ENCODE data around the gene GADL1.

GADL1 gene

GRCh38 chr3:30711151-30711550, 183.3 kb downstream of the GADL1 start:
- Histone ChIP-seq H3K4me1 (ENCODE audit: control insufficient read depth, insufficient read depth, low read length) (no peaks in the 10 kb centered on the region), H3K4me3 (ENCODE audit: low read depth, low read length) (no peak overlapping the region), H3K27ac (ENCODE audit: extremely low read depth, low read depth, low read length) (no peak overlapping the region), H3K9me3 (ENCODE audit: control insufficient read depth, insufficient read depth, low read depth, low read length) (no peaks in the 10 kb centered on the region), H3K36me3 (ENCODE audit: control insufficient read depth in 2 of 2, insufficient read depth in 1 of 2, low read length in 2 of 2) (no peaks in the 10 kb centered on the region)
- ChIA-PET CTCF (no interaction called here), POLR2A (no interaction called here)
- TF ChIP-seq CTCF (tag by site-specific recombination; IDR thresholded peaks at IDR 0.05) (no peak), ZNF658 (tag by site-specific recombination; IDR thresholded peaks at IDR 0.05) (no peak), ZSCAN18 (tag by site-specific recombination; IDR thresholded peaks at IDR 0.05) (no peak), PRDM2 (tag by site-specific recombination; IDR thresholded peaks at IDR 0.05; ENCODE audit: borderline replicate concordance) (no peak), ZFP41 (tag by site-specific recombination; IDR thresholded peaks at IDR 0.05; ENCODE audit: borderline replicate concordance) (no peak), ZNF121 (tag by site-specific recombination; IDR thresholded peaks at IDR 0.05) (no peak), ZNF837 (tag by site-specific recombination; IDR thresholded peaks at IDR 0.05) (no peak), ZNF311 (tag by site-specific recombination; IDR thresholded peaks at IDR 0.05; ENCODE audit: borderline replicate concordance) (no peak), ZNF221 (tag by site-specific recombination; IDR thresholded peaks at IDR 0.05; ENCODE audit: borderline replicate concordance) (no peak), ZNF433 (tag by site-specific recombination; IDR thresholded peaks at IDR 0.05; ENCODE audit: low read depth) (no peak), ZSCAN16 (tag by site-specific recombination; IDR thresholded peaks at IDR 0.05) (no peak), KLF1 (tag by site-specific recombination; IDR thresholded peaks at IDR 0.05) (no peak), ZNF768 (tag by site-specific recombination; IDR thresholded peaks at IDR 0.05) (no peak), OSR2 (tag by site-specific recombination; IDR thresholded peaks at IDR 0.05) (no peak), ZNF777 (tag by site-specific recombination; IDR thresholded peaks at IDR 0.05; ENCODE audit: borderline replicate concordance) (no peak), ZBTB6 (tag by site-specific recombination; IDR thresholded peaks at IDR 0.05) (no peak), ZNF580 (tag by site-specific recombination; IDR thresholded peaks at IDR 0.05) (no peak), ZNF112 (tag by site-specific recombination; IDR thresholded peaks at IDR 0.05) (no peak), ZNF544 (tag by site-specific recombination; IDR thresholded peaks at IDR 0.05) (no peak), ZBTB20 (tag by site-specific recombination; IDR thresholded peaks at IDR 0.05) (no peak)
